Stimulated activated naive B cell treated with anti-CD40 and anti-IgM and Interleukin-4, amounts not matched to agents 10 μg/mL and 1 μg/mL and 100 μg/mL, for 72 hours (primary cell): Measurements from ENCODE around the gene SLC8A1.

Experiments
- ATAC-seq, 2 donors: fragments of 150-1000 bp; cut with Tn5 transposase; replicated peaks; 2 replicates each; pipeline ENCODE4 v1.10.0; 2021; ENCODE audit warnings: moderate library complexity in 1 of 2
- DNase-seq: peaks from one replicate; pipeline ENCODE4 v3.0.0; 2021
- H3K27ac Mint-ChIP-seq: one replicate; pipeline ENCODE4 v1.8.0; 2022; ENCODE audit warnings: mild to moderate bottlenecking, mixed read lengths
- H3K27me3 Mint-ChIP-seq, 2 donors: one replicate each; pipeline ENCODE4 v1.8.0; 2022; ENCODE audit warnings: mixed read lengths in 2 of 2
- H3K36me3 Mint-ChIP-seq, 2 donors: one replicate each; pipeline ENCODE4 v1.8.0; 2022; ENCODE audit warnings: mixed read lengths in 2 of 2, mild to moderate bottlenecking in 1 of 2
- H3K4me1 Mint-ChIP-seq, 2 donors: one replicate each; pipeline ENCODE4 v1.8.0; 2022; ENCODE audit warnings: mixed read lengths in 2 of 2, mild to moderate bottlenecking in 1 of 2
- H3K4me3 Mint-ChIP-seq, 2 donors: one replicate each; pipeline ENCODE4 v1.8.0; 2022; ENCODE audit warnings: mild to moderate bottlenecking in 2 of 2, mixed read lengths in 2 of 2, moderate library complexity in 1 of 2
- H3K9me3 Mint-ChIP-seq, 2 donors: one replicate each; pipeline ENCODE4 v1.8.0; 2022; ENCODE audit warnings: mixed read lengths in 2 of 2, mild to moderate bottlenecking in 1 of 2

Gene SLC8A1

DNA sequence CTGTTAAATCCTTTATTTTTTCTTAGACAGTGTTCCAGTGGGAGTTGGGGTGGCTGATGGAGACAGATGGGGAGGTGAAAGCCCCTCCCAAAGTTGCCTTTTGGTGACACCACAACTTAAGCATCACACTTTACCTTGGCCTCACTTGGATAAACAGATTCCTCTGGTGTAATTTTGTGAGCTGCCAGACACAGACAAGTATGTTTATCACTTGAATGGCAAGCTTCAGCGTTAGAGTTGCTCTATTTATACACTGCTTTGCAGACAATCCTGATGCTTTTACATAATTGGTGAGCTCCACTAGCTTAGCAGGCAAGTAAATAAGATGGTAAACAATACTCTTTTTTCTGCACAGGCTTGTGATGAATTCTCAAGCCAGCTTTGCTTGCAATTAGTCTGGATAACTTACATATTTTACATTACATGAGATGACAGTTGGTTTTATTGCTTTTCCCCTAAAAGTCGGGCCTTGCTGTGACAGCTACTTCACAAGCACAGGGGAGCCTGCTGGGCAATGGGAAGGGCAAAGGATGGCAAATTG is 226.2 kb downstream of the SLC8A1 start:
- no peaks in the 10 kb centered on the region for H3K27me3 Mint-ChIP-seq
- no peak overlapping the region for H3K4me3 Mint-ChIP-seq
- ATAC-seq (no peak), DNase-seq (no peak)
- no peaks in the 10 kb centered on the region for H3K36me3 Mint-ChIP-seq
- H3K9me3 Mint-ChIP-seq: peaks cover 0 to 4% of the 10 kb centered on the region in 2 donors
- no peak overlapping the region for H3K27ac Mint-ChIP-seq
- peaks cover 0 to 4% of the 10 kb centered on the region in 2 donors for H3K4me1 Mint-ChIP-seq

DNA sequence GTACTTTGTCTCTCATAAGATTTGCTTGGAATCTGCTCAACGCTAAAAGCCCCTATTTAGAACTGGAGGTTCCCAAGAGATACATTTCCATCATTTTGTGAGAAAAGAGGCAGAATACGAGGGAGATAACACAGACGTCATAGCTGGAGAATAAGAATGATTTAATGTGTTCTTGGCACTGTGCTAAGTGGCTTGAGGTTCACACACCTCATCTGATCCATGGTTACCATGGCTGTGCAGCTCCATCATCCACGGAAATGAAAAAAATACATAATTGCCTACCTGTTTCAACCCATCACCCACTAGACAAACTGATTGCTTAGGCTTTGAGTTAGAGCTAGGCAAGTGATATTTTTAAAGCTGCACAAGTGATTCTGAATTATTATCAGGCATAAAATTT is 227.6 kb downstream of the SLC8A1 start:
- DNase-seq (no peak), ATAC-seq (no peak)
- Mint-ChIP-seq H3K9me3 (peaks cover 0 to 4% of the 10 kb centered on the region in 2 donors), H3K27me3 (no peaks in the 10 kb centered on the region), H3K4me1 (peaks cover 0 to 4% of the 10 kb centered on the region in 2 donors), H3K4me3 (no peak overlapping the region), H3K36me3 (no peaks in the 10 kb centered on the region), H3K27ac (no peak overlapping the region)

DNA sequence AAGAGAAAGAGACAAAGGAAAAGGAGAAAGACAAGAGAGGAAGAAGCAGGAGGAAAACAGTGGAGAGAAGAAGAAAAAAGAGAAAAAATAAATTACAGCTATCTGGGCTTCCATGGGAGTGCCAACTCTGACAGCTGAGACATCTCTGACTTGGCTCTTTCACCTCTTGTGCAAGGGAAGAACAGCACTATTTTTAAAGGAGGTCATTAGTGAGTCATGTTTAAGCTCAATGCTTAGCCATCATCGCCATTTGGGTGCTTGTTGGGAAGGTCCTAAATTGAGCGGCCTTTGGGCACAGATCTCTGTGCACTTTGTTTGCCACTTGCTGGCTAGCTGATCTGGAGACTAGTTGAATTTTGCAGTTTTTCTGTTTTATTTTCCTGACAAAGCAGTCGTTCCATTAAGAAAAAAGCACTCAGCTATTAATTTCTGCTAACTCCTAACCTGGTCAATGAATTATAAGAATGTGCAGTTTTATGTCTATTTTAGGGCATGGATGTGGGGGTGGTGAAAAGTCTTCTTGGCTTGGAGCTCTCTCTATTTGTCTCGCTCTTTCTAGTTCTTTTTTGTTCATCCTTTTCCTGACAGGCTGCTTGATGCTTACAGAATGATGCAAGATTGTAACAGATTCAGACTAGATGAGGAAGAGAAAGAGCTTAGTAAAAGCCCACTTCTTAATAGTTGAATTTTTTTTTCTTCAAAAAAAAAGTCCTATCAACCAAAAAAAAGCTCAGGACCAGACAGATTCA is 231.5 kb downstream of the SLC8A1 start:
- H3K27ac Mint-ChIP-seq: no peak overlapping the region
- H3K9me3 Mint-ChIP-seq: peaks cover 0 to 14% of the 10 kb centered on the region in 2 donors
- ATAC-seq (no peak), DNase-seq (no peak)
- H3K4me3 Mint-ChIP-seq: no peak overlapping the region
- no peaks in the 10 kb centered on the region for H3K27me3 Mint-ChIP-seq
- H3K4me1 Mint-ChIP-seq: peaks cover 0 to 4% of the 10 kb centered on the region in 2 donors
- H3K36me3 Mint-ChIP-seq: no peaks in the 10 kb centered on the region

DNA sequence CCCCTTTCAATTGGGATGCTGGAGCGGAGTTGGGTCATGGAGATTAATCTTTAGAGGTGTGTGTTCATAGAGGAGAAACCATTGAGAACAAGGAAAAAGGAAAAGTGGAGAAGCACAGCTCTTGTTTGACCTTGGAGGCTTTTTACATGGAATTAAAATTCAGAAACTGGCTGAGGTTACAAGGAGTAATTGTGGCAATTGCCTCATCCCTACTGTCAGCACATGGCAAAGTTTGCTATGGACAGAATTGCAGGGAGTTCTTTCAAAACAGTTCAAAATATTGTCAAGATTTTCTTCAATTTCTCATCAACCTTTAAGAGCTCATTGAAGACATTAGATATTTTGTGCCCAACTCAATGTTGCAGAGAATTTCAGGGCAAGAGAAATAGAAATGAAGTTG is 232.7 kb downstream of the SLC8A1 start:
- no peak for DNase-seq
- Mint-ChIP-seq H3K27ac (no peak overlapping the region), H3K9me3 (peaks cover 0 to 14% of the 10 kb centered on the region in 2 donors), H3K4me3 (no peak overlapping the region), H3K36me3 (no peaks in the 10 kb centered on the region), H3K4me1 (no peaks in the 10 kb centered on the region), H3K27me3 (no peaks in the 10 kb centered on the region)
- ATAC-seq: no peak

DNA sequence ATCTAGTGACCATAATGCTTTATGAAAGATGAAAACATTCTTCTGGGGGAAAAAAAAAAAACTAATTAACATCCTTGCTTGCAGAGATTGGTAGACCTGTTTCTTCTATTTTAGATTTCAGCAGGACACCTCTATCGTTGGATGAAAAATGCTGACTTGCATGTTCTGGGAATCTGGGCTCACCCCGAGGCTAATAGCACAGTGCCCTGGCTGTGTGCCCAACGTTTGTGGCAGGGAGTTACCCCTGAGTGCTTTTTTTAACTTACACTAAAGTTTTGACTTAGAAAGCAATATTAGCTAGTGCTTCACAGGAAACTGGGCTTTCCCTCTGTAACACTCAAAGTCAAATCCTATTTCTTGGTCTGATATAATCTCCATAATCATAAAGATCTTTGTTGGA is 233.2 kb downstream of the SLC8A1 start:
- no peaks in the 10 kb centered on the region for H3K27me3 Mint-ChIP-seq

DNA sequence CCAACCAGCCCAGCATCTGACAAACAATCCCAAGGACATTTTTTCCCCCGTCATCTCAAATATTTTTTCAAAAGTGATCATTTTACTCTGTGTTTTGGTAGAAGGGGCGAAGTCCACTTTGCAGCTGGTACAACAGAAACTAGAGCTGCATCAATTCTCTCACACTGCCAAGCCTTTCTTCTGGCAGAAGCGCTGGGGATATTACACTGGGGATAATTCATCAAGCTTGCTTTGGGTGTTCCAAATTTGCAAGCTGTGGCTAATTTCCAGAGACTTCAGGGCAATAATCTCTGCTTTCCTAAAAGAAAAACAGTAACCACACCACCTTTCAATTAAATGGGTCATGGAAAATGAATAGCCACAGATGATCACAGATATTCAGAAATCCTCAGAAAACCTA is 238.3 kb downstream of the SLC8A1 start:
- Mint-ChIP-seq H3K4me3 (no peak overlapping the region), H3K4me1 (peaks cover 14 to 22% of the 10 kb centered on the region in 2 donors), H3K9me3 (peaks cover 0 to 10% of the 10 kb centered on the region in 2 donors), H3K27me3 (no peaks in the 10 kb centered on the region), H3K36me3 (no peaks in the 10 kb centered on the region), H3K27ac (no peak overlapping the region)
- no peak for ATAC-seq
- no peak for DNase-seq

More for the DNA sequence above, 233.2 kb downstream of the SLC8A1 start:
- Mint-ChIP-seq H3K4me3 (no peak overlapping the region), H3K4me1 (no peaks in the 10 kb centered on the region), H3K9me3 (peaks cover 0 to 14% of the 10 kb centered on the region in 2 donors), H3K27ac (no peak overlapping the region), H3K36me3 (no peaks in the 10 kb centered on the region)
- DNase-seq: no peak
- no peak for ATAC-seq

DNA sequence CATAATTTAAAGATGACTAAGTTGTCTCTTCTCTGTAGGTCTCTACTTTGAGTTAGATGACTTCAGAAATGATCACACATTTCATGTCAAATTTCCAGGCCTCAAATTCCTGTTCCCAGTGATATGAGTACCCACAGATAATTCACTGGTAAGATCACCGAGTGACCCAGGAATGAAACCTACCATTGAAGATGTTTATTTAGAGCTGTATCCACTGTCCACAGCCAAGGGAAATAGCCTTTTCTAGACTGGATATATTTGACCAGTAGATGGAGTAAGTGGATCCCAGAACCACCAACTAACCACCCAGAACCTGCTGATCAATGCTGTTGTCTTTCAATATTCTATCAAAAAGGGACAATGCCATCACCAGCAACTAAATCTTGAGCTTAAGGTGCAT is 238.8 kb downstream of the SLC8A1 start:
- no peak overlapping the region for H3K4me3 Mint-ChIP-seq
- peaks cover 0 to 10% of the 10 kb centered on the region in 2 donors for H3K9me3 Mint-ChIP-seq
- H3K27ac Mint-ChIP-seq: no peak overlapping the region
- no peaks in the 10 kb centered on the region for H3K27me3 Mint-ChIP-seq
- H3K36me3 Mint-ChIP-seq: no peaks in the 10 kb centered on the region
- ATAC-seq (no peak), DNase-seq (no peak)
- peaks cover 14 to 22% of the 10 kb centered on the region in 2 donors for H3K4me1 Mint-ChIP-seq

DNA sequence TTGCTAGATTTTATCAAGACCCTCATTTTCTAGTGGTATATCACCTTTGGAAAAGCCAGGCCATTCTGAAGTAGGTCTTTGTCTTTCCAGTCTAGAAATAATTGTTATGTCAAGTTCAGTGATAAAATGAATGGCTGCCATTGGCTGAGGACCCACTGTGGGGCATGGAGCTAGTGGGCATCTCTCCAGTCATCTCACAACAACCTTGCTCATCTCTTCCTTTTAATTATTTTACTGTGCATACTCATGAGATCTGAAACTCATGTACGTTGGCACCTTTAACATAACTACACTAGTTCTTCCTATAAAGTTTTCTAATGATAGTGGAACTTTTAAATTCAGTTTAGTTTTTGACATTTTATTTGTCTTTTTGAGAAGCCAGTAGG is 240.9 kb downstream of the SLC8A1 start:
- Mint-ChIP-seq H3K4me1 (peaks cover 14 to 22% of the 10 kb centered on the region in 2 donors), H3K36me3 (no peaks in the 10 kb centered on the region), H3K9me3 (no peaks in the 10 kb centered on the region), H3K27me3 (no peaks in the 10 kb centered on the region), H3K27ac (peak overlapping the region; percentile 14), H3K4me3 (no peak overlapping the region)
- DNase-seq: no peak
- ATAC-seq: peak; percentile 56 to 72

DNA sequence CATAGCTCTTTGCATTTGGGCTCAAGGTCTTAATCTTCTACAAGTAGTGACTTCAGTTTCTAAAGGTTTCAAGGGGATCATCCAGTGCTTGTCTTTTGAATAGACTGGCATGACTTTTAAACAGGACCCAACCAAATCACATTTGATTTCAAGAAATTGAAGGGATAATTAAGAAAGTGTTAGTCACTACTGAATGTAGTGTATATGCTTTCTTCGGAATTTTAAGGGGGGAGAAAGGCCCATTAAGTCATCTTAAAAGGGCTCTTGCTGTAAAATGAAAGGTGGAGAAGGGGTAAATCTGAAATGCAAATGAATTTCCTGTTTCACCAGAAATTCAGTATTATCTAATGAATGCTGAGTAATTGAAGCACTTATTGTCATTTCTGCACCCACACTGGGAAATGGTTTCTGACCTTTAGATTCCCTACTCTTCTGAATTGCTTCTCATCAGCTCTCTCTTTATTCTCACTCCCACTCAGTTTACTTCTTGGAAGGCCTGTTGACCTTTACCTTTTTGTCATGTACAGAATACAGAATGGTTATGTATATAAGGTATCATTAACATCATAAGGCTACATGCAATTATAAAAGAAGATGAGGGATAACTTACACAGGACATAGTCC is 241.4 kb downstream of the SLC8A1 start:
- Mint-ChIP-seq H3K4me3 (no peak overlapping the region), H3K9me3 (peaks cover under 1 to 1% of the 10 kb centered on the region in 2 donors), H3K4me1 (peaks cover 14 to 22% of the 10 kb centered on the region in 2 donors), H3K27me3 (no peaks in the 10 kb centered on the region), H3K36me3 (no peaks in the 10 kb centered on the region), H3K27ac (peak overlapping the region; percentile 14)
- ATAC-seq (peak; percentile 68 to 70), DNase-seq (no peak)

DNA sequence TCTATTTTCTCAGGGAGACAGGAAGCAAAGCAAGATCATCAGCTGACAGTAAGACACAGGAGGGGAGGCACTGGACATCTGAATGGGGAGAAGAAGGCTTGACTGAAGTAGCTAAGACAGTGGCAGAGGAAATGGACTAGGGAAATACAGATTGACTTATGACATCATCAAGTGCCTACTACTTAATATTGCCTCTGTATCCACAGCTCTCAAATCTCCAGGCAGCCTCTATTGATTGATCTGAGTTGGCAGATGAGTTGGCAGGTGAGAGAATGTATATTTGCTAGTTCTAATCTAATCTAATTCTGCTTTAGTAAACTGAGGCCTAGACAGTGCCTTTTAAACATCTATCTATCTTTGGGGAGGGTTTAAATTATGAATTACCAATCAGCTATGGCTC is 242.1 kb downstream of the SLC8A1 start:
- no peaks in the 10 kb centered on the region for H3K27me3 Mint-ChIP-seq
- DNase-seq (no peak), ATAC-seq (no peak)
- no peak overlapping the region for H3K4me3 Mint-ChIP-seq
- H3K27ac Mint-ChIP-seq: no peak overlapping the region
- no peaks in the 10 kb centered on the region for H3K36me3 Mint-ChIP-seq
- H3K9me3 Mint-ChIP-seq: peaks cover 3 to 4% of the 10 kb centered on the region in 2 donors
- peaks cover 14 to 22% of the 10 kb centered on the region in 2 donors for H3K4me1 Mint-ChIP-seq

DNA sequence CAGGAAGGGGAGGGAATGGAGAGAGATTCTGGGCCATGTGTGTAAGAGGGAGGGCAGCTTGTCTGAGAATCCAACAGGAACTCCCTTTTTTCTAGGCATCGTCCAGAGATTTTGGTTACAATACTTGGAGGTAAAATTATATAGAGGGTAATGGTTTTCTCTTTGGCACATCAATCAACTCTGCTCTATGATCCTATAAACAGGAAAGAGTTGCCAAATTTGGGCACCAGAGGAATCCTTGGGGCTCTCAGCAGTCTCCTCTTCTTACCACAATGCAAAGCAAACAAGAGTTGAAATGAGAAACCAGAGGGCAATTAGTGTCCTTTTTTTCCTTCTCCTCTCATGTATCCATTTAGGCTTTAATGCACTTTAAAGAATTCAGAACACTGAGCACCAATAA is 243.4 kb downstream of the SLC8A1 start:
- H3K4me3 Mint-ChIP-seq: no peak overlapping the region
- DNase-seq (no peak), ATAC-seq (no peak)
- H3K9me3 Mint-ChIP-seq: peaks cover 3 to 4% of the 10 kb centered on the region in 2 donors
- H3K4me1 Mint-ChIP-seq: peaks cover 14 to 22% of the 10 kb centered on the region in 2 donors
- H3K27ac Mint-ChIP-seq: no peak overlapping the region
- no peaks in the 10 kb centered on the region for H3K27me3 Mint-ChIP-seq
- H3K36me3 Mint-ChIP-seq: no peaks in the 10 kb centered on the region

DNA sequence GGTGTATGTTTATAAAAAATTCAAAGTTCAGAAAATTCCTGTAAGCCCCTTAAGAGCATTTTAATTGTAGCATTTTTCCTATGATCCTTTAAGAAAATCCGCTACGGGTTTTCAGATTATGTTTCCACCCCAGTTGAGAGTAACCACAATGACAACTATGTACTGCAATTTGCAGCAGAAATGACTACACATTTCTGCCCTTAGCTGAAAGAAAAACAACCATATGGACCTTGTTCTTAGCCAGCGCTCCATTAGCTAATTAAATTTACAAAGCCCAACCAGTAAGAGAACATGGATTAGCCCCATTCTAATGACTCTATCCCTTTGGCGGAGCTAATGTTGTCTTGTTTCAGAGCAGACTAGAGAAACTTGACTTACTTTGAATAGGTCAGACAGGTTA is 247.6 kb downstream of the SLC8A1 start:
- Mint-ChIP-seq H3K4me1 (peaks cover 0 to 1% of the 10 kb centered on the region in 2 donors), H3K36me3 (no peaks in the 10 kb centered on the region), H3K27me3 (no peaks in the 10 kb centered on the region), H3K9me3 (peaks cover 3 to 4% of the 10 kb centered on the region in 2 donors), H3K4me3 (no peak overlapping the region), H3K27ac (no peak overlapping the region)
- ATAC-seq (no peak), DNase-seq (no peak)

DNA sequence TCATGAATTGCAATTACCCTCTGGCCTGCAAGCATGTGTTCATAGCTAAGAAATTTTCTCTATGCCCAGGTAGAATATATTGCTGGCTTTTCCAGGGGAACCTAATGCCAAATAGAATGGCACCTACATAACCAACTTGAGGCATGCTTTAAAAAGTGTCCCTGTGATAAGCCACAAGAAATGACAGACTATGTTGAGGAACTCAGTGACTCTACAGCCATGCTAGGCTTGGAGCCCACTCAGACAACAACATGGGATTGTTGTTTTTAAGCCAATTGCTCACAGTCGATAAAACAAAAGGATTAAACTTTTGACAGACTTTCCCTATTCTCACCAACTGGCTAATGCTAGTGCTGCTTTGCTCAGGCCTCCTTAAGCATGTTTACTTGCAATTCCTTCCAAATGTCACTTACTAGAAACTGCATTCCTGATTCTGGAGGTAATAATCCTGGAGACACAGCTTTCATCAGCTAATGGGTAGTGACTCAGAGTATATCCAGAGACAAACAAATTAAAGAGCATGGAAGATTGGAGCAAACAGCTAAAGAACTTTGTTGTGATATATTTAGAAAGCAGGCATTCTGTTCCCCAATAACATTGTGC is 249.0 kb downstream of the SLC8A1 start:
- H3K36me3 Mint-ChIP-seq: no peaks in the 10 kb centered on the region
- no peaks in the 10 kb centered on the region for H3K4me1 Mint-ChIP-seq
- no peaks in the 10 kb centered on the region for H3K27me3 Mint-ChIP-seq
- H3K27ac Mint-ChIP-seq: no peak overlapping the region
- peaks cover 3 to 4% of the 10 kb centered on the region in 2 donors for H3K9me3 Mint-ChIP-seq
- ATAC-seq (no peak), DNase-seq (no peak)
- no peak overlapping the region for H3K4me3 Mint-ChIP-seq

DNA sequence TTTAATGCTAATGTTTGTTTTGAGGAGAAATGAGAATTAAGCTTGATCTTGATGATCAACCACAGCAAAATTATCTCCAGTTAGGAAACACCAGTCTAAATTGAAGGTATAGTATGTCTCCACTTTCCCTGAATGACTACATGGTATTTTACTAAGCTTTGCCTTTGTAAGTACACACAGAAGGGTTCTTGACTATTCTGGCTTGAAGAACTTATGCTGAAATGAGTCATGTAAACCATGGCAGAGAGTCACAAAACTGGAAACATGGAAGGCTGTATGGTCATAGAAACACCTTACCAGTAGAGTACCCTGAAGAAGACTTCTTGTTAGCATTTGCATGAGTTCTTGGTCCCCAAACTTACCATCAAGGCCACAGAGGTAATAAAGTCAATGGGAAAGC is 250.5 kb downstream of the SLC8A1 start:
- Mint-ChIP-seq H3K4me1 (no peaks in the 10 kb centered on the region), H3K36me3 (no peaks in the 10 kb centered on the region), H3K27ac (no peak overlapping the region), H3K4me3 (no peak overlapping the region), H3K27me3 (no peaks in the 10 kb centered on the region), H3K9me3 (peaks cover 3 to 4% of the 10 kb centered on the region in 2 donors)
- no peak for ATAC-seq
- DNase-seq: no peak
